Spleen (tissue), 7 donors: ENCODE measurements around the gene HMX2.

Experiments used
- CTCF ChIP-seq, 11 experiments: fragments of 200-600 bp in 7 of 11; fragments of 450-650 bp in 4 of 11; sonication (generic) in 4 of 11; IDR thresholded peaks in 8 of 11; conservative IDR thresholded peaks in 3 of 11; 1 replicate in 7 of 11; 2 replicates in 4 of 11; pipeline versions ENCODE4 v1.4.0 to v1.8.0; 2016 to 2021; ENCODE audit warnings: antibody characterized with exemption in 11 of 11, inconsistent platforms in 4 of 11, mild to moderate bottlenecking in 1 of 11
- POLR2AphosphoS5 ChIP-seq, 3 donors: sonication (generic); formaldehyde crosslinking; IDR thresholded peaks; one replicate each; pipeline ENCODE4 v1.5.1; 2017; ENCODE audit warnings: antibody characterized with exemption in 3 of 3
- donor health status: DM: no; HTN: no; CAD: no; lungs with moderate emphysema.
- donor health status: DM: no; HTN: no; CAD: no.
- donor health status: DM: no; HTN: no; CAD: no.

GRCh38 chr10:123145542-123146012 is 2.4 kb upstream of the HMX2 start:
- TF ChIP-seq CTCF (IDR thresholded peaks at IDR 0.05 in 8 of 11, conservative IDR thresholded peaks at IDR 0.05 in 3 of 11) (no peak), POLR2AphosphoS5 (IDR thresholded peaks at IDR 0.05) (no peak)
